ENCODE results near the gene NEDD9. TPM values are rescaled to one million over a fixed set of nuclear protein-coding genes. Genes with fewer than 3 reads are reported as not detected.

NEDD9 gene
- total RNA-seq, 1 experiment from 2014 or later = 4.4 TPM

DNA sequence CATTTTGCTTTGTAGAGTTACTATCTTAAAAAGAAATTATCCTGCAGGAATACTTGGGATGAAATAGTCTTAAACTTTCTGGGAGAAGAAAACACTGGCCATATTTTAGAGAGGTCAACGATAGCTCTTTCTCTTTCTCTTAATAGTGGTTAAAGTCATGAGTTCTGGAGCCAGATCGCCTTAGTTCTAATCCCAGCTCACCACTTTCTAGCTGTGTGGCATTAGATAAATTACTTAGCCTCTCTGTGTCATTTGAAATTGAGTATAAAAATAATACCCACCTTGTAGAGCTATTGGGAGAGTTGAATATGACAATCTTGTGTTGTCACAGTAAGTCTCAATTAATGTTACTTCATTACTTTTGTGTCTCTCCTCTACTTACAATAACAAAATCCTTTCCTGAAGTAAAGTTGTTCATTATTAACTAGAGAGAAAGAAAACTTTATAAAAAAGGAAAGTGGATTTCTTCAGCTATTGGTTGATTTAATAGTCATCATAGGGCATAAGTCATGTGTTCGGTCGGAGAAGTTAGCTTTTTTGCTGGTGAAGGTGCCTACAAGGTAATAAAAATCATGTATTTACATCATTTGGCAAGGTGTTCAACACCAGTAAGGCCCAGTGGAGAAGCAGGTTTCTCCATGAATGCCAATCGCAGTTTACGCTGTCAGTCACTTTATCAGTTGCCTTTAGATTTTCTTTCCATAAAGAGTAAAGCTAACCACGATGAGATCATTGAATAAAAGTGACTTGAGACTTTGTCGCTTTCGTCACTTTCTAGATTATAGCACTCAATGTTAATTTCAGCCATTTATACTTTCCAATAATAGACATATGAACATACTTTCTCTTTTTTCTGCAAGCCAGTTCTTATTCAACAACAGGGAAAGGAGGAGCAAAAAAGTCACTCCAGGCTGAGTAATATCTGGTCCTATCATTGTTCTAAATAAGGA, 2.0 kb downstream of the NEDD9 start:
- POLR2A ChIA-PET = interaction anchor here (0.5 to 3.2 kb wide), 5 partner anchors 8 to 91 kb away, joined by 3 to 11 read pairs (median 3); no protein-coding TSS in a partner anchor
- DNase-seq (ENCODE audit: unreplicated experiment) = no peak
- Mint-ChIP-seq H3K27me3 (ENCODE audit: insufficient read depth, unreplicated experiment) (no peaks in the 10 kb centered on the region), H3K27ac (ENCODE audit: low read depth, unreplicated experiment) (peak overlapping the region; percentile 39), H3K36me3 (ENCODE audit: insufficient read depth, unreplicated experiment) (peaks cover 6% of the 10 kb centered on the region), H3K4me1 (ENCODE audit: insufficient read depth, unreplicated experiment) (peaks cover 41% of the 10 kb centered on the region), H3K9me3 (ENCODE audit: unreplicated experiment) (no peaks in the 10 kb centered on the region), H3K4me3 (ENCODE audit: unreplicated experiment) (peak overlapping the region; percentile 73)
- TF ChIP-seq, protein P1, sequence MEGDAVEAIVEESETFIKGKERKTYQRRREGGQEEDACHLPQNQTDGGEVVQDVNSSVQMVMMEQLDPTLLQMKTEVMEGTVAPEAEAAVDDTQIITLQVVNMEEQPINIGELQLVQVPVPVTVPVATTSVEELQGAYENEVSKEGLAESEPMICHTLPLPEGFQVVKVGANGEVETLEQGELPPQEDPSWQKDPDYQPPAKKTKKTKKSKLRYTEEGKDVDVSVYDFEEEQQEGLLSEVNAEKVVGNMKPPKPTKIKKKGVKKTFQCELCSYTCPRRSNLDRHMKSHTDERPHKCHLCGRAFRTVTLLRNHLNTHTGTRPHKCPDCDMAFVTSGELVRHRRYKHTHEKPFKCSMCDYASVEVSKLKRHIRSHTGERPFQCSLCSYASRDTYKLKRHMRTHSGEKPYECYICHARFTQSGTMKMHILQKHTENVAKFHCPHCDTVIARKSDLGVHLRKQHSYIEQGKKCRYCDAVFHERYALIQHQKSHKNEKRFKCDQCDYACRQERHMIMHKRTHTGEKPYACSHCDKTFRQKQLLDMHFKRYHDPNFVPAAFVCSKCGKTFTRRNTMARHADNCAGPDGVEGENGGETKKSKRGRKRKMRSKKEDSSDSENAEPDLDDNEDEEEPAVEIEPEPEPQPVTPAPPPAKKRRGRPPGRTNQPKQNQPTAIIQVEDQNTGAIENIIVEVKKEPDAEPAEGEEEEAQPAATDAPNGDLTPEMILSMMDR (IDR thresholded peaks at IDR 0.05; ENCODE audit: unreplicated experiment) = no peak
- no TSS peak for BruUV-seq (replicated peaks)
- CTCF ChIA-PET = interaction anchor here (0.6 to 2.3 kb wide), 6 partner anchors 8 to 1170 kb away, joined by 3 to 7 read pairs (median 5); no protein-coding TSS in a partner anchor
- intact Hi-C loops (cut with micrococcal nuclease) = loop anchor here (5.0 kb wide), 1 partner anchor 138 kb away; the partner anchor contains the start of gene SMIM13

DNA sequence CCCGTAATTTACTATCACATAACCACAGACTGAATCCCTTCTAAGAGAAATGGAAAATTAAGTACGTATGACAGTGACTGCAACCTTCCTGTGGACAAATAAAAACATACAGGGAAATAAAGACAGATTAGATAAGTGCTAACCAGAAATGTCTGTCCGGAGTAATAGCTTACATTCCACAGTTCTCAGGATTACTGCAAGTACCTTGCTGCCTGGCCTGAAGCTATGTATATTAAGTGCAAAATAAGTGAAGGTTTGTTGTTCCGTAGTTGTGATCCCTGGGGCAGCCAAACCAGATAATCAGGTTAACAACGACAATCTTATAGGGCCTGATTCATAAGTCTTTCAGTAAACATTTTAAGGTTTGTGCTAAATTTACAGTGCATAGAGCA, 2.8 kb downstream of the NEDD9 start:
- intact Hi-C loops (cut with micrococcal nuclease) = loop anchor here (5.0 kb wide), 1 partner anchor 137 kb away; the partner anchor contains the start of gene SMIM13
- BruUV-seq (replicated peaks) = no TSS peak
- H3K36me3 Mint-ChIP-seq (ENCODE audit: insufficient read depth, unreplicated experiment) = peaks cover 6% of the 10 kb centered on the region
- H3K4me3 Mint-ChIP-seq (ENCODE audit: unreplicated experiment) = no peak overlapping the region
- H3K27me3 Mint-ChIP-seq (ENCODE audit: insufficient read depth, unreplicated experiment) = no peaks in the 10 kb centered on the region
- no peak for DNase-seq (ENCODE audit: unreplicated experiment)
- no peaks in the 10 kb centered on the region for H3K9me3 Mint-ChIP-seq (ENCODE audit: unreplicated experiment)
- POLR2A ChIA-PET = interaction anchor here (0.5 to 1.1 kb wide), 2 partner anchors 17 to 91 kb away, joined by 3 read pairs; no protein-coding TSS in a partner anchor
- peaks cover 47% of the 10 kb centered on the region for H3K4me1 Mint-ChIP-seq (ENCODE audit: insufficient read depth, unreplicated experiment)
- TF ChIP-seq, protein P1 (IDR thresholded peaks at IDR 0.05; ENCODE audit: unreplicated experiment) = no peak
- CTCF ChIA-PET = interaction anchor here (0.6 to 2.3 kb wide), 4 partner anchors 22 to 1169 kb away, joined by 3 to 5 read pairs (median 4); no protein-coding TSS in a partner anchor
- peak overlapping the region; percentile 39 for H3K27ac Mint-ChIP-seq (ENCODE audit: low read depth, unreplicated experiment)

DNA sequence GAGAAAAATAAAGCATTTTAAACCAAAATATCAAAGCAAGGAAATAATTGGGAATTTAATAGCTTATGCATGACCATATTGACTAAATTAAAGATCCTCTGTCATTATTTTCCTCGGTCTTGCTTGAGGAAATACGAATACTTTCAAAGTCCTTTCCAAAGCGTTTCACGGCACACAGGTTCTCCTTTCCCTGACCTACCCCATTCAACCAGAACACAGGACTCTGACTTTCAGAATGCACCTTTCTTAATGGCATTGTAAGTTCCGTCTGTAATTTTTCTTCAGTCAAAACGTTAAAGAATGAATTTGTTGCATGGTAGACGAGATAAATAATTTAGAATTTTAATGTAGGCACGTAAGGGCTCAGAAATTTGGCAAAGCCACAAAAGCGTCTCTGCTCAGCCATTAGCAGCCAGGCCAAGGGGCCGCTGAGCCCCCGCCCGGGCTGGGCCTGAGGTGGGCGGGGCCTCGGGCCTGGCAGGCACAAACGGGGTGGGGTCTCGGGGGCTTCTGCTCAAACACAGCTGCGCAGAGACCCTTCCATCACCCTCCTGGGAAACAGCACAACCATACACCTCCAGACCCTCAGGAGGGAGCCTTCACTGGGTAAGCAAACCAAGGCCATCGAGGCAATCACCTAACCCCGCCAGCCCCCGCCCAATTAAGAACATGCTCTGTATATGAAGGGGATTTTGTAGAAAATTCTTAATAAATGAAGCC, 3.4 kb downstream of the NEDD9 start:
- no peak for DNase-seq (ENCODE audit: unreplicated experiment)
- H3K4me1 Mint-ChIP-seq (ENCODE audit: insufficient read depth, unreplicated experiment) = peaks cover 52% of the 10 kb centered on the region
- TF ChIP-seq, protein P1 (IDR thresholded peaks at IDR 0.05; ENCODE audit: unreplicated experiment) = no peak
- peaks cover 6% of the 10 kb centered on the region for H3K36me3 Mint-ChIP-seq (ENCODE audit: insufficient read depth, unreplicated experiment)
- H3K27me3 Mint-ChIP-seq (ENCODE audit: insufficient read depth, unreplicated experiment) = no peaks in the 10 kb centered on the region
- POLR2A ChIA-PET = interaction anchor here (1.1 kb wide), 1 partner anchor 16 kb away, joined by 3 read pairs; no protein-coding TSS in a partner anchor
- H3K4me3 Mint-ChIP-seq (ENCODE audit: unreplicated experiment) = no peak overlapping the region
- no TSS peak for BruUV-seq (replicated peaks)
- CTCF ChIA-PET = interaction anchor here (0.6 kb wide), 1 partner anchor 225 kb away, joined by 4 read pairs; no protein-coding TSS in a partner anchor
- intact Hi-C loops (cut with micrococcal nuclease) = no loop called here
- no peaks in the 10 kb centered on the region for H3K9me3 Mint-ChIP-seq (ENCODE audit: unreplicated experiment)
- peak overlapping the region; percentile 39 for H3K27ac Mint-ChIP-seq (ENCODE audit: low read depth, unreplicated experiment)

Data from MCF 10A (cell line).